ENCODE measurements around the gene AKR1C3. TPM values are rescaled to one million over a fixed set of nuclear protein-coding genes. Genes with fewer than 3 reads are reported as not detected.

AKR1C3 gene
- total and polyA plus RNA-seq, 2 experiments from 2014 or later, result 6.9 to 9.1 TPM

DNA sequence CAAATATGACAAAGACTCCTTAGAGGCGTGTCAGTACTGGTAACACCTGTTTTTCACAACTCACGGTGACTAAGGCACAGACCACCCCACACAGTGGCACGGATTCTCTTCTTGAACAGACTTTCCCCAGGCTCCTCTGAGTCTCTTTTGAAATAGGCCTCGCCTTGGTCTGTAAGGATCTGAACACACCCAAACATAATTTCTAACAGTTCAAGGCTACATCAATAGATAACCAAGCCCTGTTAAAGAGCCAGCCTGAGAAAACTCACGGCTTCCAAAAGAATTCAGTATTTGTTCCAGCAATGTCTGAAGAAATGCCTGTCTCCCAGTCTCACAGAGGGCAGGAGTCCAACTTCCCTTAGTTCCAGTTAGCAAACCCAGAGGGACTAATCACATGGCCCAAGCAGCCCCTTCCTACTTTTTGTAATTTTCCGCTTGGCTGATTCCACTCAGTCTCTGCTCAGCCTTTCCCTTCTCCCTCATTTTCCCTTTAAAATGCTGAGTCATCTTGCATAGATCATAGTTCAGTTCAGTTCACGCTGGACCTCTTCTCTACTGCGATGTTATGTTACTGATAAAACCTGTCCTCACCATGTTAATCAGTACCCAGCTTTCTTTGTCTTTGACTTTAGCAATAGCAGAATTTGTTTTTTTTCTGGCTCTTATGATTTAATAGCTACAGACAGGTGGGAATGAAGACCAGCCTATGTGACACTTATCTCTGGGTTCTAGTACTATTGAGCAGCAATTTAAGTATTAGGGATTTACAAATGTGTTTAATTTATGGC is 22.6 kb upstream of the AKR1C3 start:
- peaks cover 20% of the 10 kb centered on the region for H3K4me1 Mint-ChIP-seq
- H3K27ac Mint-ChIP-seq, result peak overlapping the region; percentile 71; the same call in 1 of the 2 replicates
- H3K9me3 Mint-ChIP-seq, result peaks cover 22% of the 10 kb centered on the region
- Histone ChIP-seq H3F3A (replicated peaks; ENCODE audit: low read depth) (no peaks in the 10 kb centered on the region), H3K4me1 (ENCODE audit: insufficient read depth) (peaks cover 14% of the 10 kb centered on the region; the same call in 1 of the 2 replicates), H3K79me2 (replicated peaks; ENCODE audit: insufficient read depth) (no peaks in the 10 kb centered on the region), H4K20me1 (replicated peaks; ENCODE audit: insufficient read depth) (no peaks in the 10 kb centered on the region), H3K4me2 (0 out of 2 replicates have a peak overlapping the region, but pooled peaks have one; percentile 24), H3K36me3 (ENCODE audit: insufficient read depth) (no peaks in the 10 kb centered on the region; the same call in 1 of the 2 replicates), H2AFZ (peak overlapping the region; percentile 78), H3K9me2 (ENCODE audit: insufficient read depth) (peaks cover 5% of the 10 kb centered on the region; the same call in 1 of the 2 replicates), H3K27me3 (ENCODE audit: insufficient read depth) (no peaks in the 10 kb centered on the region), H3K4me3 (no peak overlapping the region), H3K27ac (ENCODE audit: low read depth) (no peak overlapping the region)
- H3K36me3 Mint-ChIP-seq (ENCODE audit: low read depth), result peaks cover 18% of the 10 kb centered on the region
- DNase-seq (ENCODE audit: low spot score), result peak; percentile 33
- TF ChIP-seq, protein P1, sequence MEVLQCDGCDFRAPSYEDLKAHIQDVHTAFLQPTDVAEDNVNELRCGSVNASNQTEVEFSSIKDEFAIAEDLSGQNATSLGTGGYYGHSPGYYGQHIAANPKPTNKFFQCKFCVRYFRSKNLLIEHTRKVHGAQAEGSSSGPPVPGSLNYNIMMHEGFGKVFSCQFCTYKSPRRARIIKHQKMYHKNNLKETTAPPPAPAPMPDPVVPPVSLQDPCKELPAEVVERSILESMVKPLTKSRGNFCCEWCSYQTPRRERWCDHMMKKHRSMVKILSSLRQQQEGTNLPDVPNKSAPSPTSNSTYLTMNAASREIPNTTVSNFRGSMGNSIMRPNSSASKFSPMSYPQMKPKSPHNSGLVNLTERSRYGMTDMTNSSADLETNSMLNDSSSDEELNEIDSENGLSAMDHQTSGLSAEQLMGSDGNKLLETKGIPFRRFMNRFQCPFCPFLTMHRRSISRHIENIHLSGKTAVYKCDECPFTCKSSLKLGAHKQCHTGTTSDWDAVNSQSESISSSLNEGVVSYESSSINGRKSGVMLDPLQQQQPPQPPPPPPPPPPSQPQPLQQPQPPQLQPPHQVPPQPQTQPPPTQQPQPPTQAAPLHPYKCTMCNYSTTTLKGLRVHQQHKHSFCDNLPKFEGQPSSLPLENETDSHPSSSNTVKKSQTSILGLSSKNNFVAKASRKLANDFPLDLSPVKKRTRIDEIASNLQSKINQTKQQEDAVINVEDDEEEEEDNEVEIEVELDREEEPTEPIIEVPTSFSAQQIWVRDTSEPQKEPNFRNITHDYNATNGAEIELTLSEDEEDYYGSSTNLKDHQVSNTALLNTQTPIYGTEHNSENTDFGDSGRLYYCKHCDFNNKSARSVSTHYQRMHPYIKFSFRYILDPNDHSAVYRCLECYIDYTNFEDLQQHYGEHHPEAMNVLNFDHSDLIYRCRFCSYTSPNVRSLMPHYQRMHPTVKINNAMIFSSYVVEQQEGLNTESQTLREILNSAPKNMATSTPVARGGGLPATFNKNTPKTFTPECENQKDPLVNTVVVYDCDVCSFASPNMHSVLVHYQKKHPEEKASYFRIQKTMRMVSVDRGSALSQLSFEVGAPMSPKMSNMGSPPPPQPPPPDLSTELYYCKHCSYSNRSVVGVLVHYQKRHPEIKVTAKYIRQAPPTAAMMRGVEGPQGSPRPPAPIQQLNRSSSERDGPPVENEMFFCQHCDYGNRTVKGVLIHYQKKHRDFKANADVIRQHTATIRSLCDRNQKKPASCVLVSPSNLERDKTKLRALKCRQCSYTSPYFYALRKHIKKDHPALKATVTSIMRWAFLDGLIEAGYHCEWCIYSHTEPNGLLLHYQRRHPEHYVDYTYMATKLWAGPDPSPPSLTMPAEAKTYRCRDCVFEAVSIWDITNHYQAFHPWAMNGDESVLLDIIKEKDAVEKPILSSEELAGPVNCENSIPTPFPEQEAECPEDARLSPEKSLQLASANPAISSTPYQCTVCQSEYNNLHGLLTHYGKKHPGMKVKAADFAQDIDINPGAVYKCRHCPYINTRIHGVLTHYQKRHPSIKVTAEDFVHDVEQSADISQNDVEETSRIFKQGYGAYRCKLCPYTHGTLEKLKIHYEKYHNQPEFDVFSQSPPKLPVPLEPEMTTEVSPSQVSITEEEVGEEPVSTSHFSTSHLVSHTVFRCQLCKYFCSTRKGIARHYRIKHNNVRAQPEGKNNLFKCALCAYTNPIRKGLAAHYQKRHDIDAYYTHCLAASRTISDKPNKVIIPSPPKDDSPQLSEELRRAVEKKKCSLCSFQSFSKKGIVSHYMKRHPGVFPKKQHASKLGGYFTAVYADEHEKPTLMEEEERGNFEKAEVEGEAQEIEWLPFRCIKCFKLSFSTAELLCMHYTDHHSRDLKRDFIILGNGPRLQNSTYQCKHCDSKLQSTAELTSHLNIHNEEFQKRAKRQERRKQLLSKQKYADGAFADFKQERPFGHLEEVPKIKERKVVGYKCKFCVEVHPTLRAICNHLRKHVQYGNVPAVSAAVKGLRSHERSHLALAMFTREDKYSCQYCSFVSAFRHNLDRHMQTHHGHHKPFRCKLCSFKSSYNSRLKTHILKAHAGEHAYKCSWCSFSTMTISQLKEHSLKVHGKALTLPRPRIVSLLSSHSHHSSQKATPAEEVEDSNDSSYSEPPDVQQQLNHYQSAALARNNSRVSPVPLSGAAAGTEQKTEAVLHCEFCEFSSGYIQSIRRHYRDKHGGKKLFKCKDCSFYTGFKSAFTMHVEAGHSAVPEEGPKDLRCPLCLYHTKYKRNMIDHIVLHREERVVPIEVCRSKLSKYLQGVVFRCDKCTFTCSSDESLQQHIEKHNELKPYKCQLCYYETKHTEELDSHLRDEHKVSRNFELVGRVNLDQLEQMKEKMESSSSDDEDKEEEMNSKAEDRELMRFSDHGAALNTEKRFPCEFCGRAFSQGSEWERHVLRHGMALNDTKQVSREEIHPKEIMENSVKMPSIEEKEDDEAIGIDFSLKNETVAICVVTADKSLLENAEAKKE (CRISPR knock-in tag; IDR thresholded peaks at IDR 0.05), result no peak
- no peak for TF ChIP-seq NANOG (IDR thresholded peaks at IDR 0.05; ENCODE audit: borderline replicate concordance)
- TF ChIP-seq ZNF331 (CRISPR knock-in tag; IDR thresholded peaks at IDR 0.05; ENCODE audit: low read depth), result no peak
- no peak for TF ChIP-seq EZH2 (IDR thresholded peaks at IDR 0.05; ENCODE audit: low read depth, unreplicated experiment)
- TF ChIP-seq POLR2AphosphoS5 (IDR thresholded peaks at IDR 0.05; ENCODE audit: low read depth), result no peak
- TF ChIP-seq, protein P2, sequence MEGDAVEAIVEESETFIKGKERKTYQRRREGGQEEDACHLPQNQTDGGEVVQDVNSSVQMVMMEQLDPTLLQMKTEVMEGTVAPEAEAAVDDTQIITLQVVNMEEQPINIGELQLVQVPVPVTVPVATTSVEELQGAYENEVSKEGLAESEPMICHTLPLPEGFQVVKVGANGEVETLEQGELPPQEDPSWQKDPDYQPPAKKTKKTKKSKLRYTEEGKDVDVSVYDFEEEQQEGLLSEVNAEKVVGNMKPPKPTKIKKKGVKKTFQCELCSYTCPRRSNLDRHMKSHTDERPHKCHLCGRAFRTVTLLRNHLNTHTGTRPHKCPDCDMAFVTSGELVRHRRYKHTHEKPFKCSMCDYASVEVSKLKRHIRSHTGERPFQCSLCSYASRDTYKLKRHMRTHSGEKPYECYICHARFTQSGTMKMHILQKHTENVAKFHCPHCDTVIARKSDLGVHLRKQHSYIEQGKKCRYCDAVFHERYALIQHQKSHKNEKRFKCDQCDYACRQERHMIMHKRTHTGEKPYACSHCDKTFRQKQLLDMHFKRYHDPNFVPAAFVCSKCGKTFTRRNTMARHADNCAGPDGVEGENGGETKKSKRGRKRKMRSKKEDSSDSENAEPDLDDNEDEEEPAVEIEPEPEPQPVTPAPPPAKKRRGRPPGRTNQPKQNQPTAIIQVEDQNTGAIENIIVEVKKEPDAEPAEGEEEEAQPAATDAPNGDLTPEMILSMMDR (conservative IDR thresholded peaks at IDR 0.05; ENCODE audit: low read depth in 2 of 2), result no peak
- TF ChIP-seq, protein P3, sequence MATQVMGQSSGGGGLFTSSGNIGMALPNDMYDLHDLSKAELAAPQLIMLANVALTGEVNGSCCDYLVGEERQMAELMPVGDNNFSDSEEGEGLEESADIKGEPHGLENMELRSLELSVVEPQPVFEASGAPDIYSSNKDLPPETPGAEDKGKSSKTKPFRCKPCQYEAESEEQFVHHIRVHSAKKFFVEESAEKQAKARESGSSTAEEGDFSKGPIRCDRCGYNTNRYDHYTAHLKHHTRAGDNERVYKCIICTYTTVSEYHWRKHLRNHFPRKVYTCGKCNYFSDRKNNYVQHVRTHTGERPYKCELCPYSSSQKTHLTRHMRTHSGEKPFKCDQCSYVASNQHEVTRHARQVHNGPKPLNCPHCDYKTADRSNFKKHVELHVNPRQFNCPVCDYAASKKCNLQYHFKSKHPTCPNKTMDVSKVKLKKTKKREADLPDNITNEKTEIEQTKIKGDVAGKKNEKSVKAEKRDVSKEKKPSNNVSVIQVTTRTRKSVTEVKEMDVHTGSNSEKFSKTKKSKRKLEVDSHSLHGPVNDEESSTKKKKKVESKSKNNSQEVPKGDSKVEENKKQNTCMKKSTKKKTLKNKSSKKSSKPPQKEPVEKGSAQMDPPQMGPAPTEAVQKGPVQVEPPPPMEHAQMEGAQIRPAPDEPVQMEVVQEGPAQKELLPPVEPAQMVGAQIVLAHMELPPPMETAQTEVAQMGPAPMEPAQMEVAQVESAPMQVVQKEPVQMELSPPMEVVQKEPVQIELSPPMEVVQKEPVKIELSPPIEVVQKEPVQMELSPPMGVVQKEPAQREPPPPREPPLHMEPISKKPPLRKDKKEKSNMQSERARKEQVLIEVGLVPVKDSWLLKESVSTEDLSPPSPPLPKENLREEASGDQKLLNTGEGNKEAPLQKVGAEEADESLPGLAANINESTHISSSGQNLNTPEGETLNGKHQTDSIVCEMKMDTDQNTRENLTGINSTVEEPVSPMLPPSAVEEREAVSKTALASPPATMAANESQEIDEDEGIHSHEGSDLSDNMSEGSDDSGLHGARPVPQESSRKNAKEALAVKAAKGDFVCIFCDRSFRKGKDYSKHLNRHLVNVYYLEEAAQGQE (IDR thresholded peaks at IDR 0.05; ENCODE audit: unreplicated experiment), result no peak
- TF ChIP-seq EZH2phosphoT487 (IDR thresholded peaks at IDR 0.05; ENCODE audit: unreplicated experiment), result no peak
- no peak for TF ChIP-seq CREB1 (CRISPR knock-in tag; IDR thresholded peaks at IDR 0.05; ENCODE audit: low read depth)
- no peak for TF ChIP-seq JUNB (IDR thresholded peaks at IDR 0.05; ENCODE audit: unreplicated experiment)
- TF ChIP-seq ZNF114 (CRISPR knock-in tag; IDR thresholded peaks at IDR 0.05), result no peak
- TF ChIP-seq STAT1 (IDR thresholded peaks at IDR 0.05; ENCODE audit: unreplicated experiment), result no peak
- no peak overlapping the region for H3K4me3 Mint-ChIP-seq
- no peak; the same call in 2 of the 3 replicates for ATAC-seq
- H3K27me3 Mint-ChIP-seq (ENCODE audit: insufficient read depth, low read depth, poor library complexity), result peaks cover 2% of the 10 kb centered on the region

Measured in GM23338 (cell line).